ENCODE measurements around the gene PRAC1. TPM values are rescaled to one million over a fixed set of nuclear protein-coding genes. Genes with fewer than 3 reads are reported as not detected.

Gene PRAC1
- total RNA-seq, 2 donors from 2014 or later: not detected

DNA sequence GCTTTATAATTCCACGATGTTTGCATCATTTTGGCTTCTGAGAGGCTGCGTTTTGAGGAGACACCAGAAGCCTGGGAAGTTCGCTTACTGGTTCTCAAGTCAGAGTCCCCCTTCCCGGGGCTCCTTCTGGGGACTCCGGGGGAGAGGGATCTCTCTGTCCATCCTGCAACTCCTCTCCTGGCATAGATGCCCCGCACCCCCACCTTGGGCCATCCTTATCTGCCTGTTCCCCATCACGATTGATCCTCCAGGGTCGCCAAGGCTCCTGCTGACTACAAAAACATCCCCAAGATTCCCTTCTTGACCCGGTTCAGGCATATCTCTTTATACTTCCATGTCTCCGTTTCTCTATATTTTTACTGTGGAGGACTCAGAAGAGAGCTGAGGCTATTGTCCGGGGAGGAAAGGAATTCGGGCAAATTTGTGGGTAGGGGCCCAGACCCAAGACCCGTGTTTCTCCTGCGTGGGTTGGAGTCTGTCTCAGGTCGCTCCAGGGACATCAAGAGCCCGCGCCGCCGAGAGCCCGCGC is 24.7 kb upstream of the PRAC1 start:
- H3K9me3 ChIP-seq: no peaks in the 10 kb centered on the region
- no peak overlapping the region for H3K27ac ChIP-seq
- no peaks in the 10 kb centered on the region for H3K4me1 ChIP-seq (ENCODE audit: control insufficient read depth in 1 of 2, low read depth in 2 of 2)
- ATAC-seq (ENCODE audit: insufficient number of reproducible peaks, low FRiP score, low read depth) (no peak), DNase-seq (ENCODE audit: low spot score) (no peak)
- no peak overlapping the region for H3K4me3 ChIP-seq
- H3K36me3 ChIP-seq: no peaks in the 10 kb centered on the region
- no peak for TF ChIP-seq CTCF (IDR thresholded peaks at IDR 0.05)
- H3K27me3 ChIP-seq (replicated peaks; ENCODE audit: insufficient read depth): peaks cover 39% of the 10 kb centered on the region

- no peak for TF ChIP-seq CTCF (IDR thresholded peaks at IDR 0.05)
Observed at GRCh38 chr17:48745381-48746275, 23.3 kb upstream of the PRAC1 start.

DNA sequence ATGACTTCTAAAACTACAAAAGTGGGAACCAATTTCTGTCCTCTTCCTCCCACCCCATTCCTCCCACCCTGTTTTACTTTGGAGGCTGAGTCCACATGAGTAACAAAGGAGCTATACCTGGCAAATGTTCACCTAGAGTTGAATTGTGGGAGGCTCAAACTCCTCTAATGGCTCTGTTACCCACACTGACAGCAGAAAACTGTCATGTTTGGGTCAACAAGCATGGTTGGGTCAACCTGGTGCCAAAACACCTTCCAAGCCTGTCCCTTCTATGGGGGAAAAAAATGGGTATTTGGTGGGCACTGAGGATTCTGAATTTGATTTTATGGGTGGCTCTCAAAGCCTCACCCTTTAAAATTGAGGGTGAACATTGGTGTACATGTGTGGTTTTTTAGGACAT is 18.2 kb upstream of the PRAC1 start:
- TF ChIP-seq CTCF (IDR thresholded peaks at IDR 0.05): no peak
- H3K4me3 ChIP-seq: no peak overlapping the region
- DNase-seq (ENCODE audit: low spot score): no peak
- no peaks in the 10 kb centered on the region for H3K9me3 ChIP-seq
- no peak for ATAC-seq (ENCODE audit: insufficient number of reproducible peaks, low FRiP score, low read depth)
- H3K4me1 ChIP-seq (ENCODE audit: control insufficient read depth in 1 of 2, low read depth in 2 of 2): no peaks in the 10 kb centered on the region
- H3K27ac ChIP-seq: no peak overlapping the region
- H3K27me3 ChIP-seq (replicated peaks; ENCODE audit: insufficient read depth): peaks cover 17% of the 10 kb centered on the region
- H3K36me3 ChIP-seq: no peaks in the 10 kb centered on the region

More at GRCh38 chr17:48745381-48746275, 23.3 kb upstream of the PRAC1 start:
- no peak overlapping the region for H3K4me3 ChIP-seq
- no peaks in the 10 kb centered on the region for H3K9me3 ChIP-seq
- no peak overlapping the region for H3K27ac ChIP-seq
- H3K36me3 ChIP-seq: no peaks in the 10 kb centered on the region
- no peak for ATAC-seq (ENCODE audit: insufficient number of reproducible peaks, low FRiP score, low read depth)
- no peak for DNase-seq (ENCODE audit: low spot score)
- H3K4me1 ChIP-seq (ENCODE audit: control insufficient read depth in 1 of 2, low read depth in 2 of 2): no peaks in the 10 kb centered on the region
- peaks cover 33% of the 10 kb centered on the region for H3K27me3 ChIP-seq (replicated peaks; ENCODE audit: insufficient read depth)

DNA sequence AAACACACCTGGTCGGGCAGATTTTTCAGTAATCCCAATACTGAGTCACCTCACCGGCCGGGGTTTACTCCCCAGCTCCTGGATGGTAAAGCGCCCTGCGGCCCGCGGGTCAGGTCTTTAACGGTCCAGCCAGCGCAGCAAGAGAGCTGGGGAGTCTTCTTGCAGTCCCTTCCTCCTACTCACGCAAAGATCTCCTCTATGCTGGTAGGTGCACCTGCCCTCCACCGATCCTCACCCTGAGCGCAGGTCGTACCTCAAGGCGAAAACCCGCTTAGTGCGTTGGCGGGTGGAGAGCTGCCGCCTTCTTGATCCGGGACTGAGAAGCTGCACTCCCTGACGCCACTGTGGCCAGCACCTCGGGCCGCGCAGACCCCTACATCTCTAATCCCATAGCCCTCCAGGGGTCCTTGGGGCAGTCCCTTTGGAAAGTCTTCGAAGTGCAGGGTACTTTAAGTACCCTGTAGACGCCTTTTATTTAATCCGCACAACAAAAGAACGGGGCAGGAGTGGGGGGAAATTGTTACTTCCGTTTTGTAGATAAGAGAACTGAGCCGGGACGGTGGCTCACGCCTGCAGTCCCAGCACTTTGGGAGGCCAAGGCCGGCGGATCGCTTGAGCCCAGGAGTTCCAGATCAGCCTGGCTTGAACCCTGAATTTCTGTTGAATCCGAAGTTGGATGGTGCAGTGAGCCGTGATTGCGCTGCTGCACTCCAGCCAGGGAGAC is 16.6 kb upstream of the PRAC1 start:
- no peak overlapping the region for H3K4me3 ChIP-seq
- peaks cover 15% of the 10 kb centered on the region for H3K27me3 ChIP-seq (replicated peaks; ENCODE audit: insufficient read depth)
- no peak for TF ChIP-seq CTCF (IDR thresholded peaks at IDR 0.05)
- no peak for ATAC-seq (ENCODE audit: insufficient number of reproducible peaks, low FRiP score, low read depth)
- no peak overlapping the region for H3K27ac ChIP-seq
- no peaks in the 10 kb centered on the region for H3K9me3 ChIP-seq
- no peaks in the 10 kb centered on the region for H3K36me3 ChIP-seq
- no peak for DNase-seq (ENCODE audit: low spot score)
- H3K4me1 ChIP-seq (ENCODE audit: control insufficient read depth in 1 of 2, low read depth in 2 of 2): no peaks in the 10 kb centered on the region

DNA sequence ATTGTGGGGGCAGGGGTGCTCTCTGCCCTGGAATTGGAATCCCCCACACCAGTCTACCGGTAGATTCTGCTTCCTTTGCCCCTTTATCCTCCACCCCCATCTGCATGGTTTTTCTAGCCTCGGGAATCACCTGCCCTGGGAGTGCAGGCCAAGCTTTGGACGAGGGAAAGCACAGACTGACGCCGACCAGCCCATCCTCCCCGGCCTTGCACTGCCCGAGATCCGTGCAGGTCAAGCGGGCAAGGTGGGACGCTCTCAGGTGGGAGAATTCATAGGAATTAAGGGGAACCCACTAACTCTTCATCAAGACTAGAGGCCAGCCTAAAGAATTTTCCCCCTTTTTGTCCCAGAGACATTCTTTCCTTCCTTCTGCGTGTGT is 16.1 kb upstream of the PRAC1 start:
- DNase-seq (ENCODE audit: low spot score): no peak
- H3K27me3 ChIP-seq (replicated peaks; ENCODE audit: insufficient read depth): peaks cover 21% of the 10 kb centered on the region

More for the DNA sequence above, 16.1 kb upstream of the PRAC1 start:
- Histone ChIP-seq H3K9me3 (no peaks in the 10 kb centered on the region), H3K36me3 (no peaks in the 10 kb centered on the region), H3K4me1 (ENCODE audit: control insufficient read depth in 1 of 2, low read depth in 2 of 2) (no peaks in the 10 kb centered on the region), H3K27ac (no peak overlapping the region), H3K4me3 (no peak overlapping the region)
- ATAC-seq (ENCODE audit: insufficient number of reproducible peaks, low FRiP score, low read depth): no peak
- TF ChIP-seq CTCF (IDR thresholded peaks at IDR 0.05): no peak
